ENCODE measurements around the gene FBXO44. TPM values are rescaled to one million over a fixed set of nuclear protein-coding genes. Genes with fewer than 3 reads are reported as not detected.

The FBXO44 gene
- total RNA-seq, 1 experiment from 2014 or later: 24.5 TPM

DNA sequence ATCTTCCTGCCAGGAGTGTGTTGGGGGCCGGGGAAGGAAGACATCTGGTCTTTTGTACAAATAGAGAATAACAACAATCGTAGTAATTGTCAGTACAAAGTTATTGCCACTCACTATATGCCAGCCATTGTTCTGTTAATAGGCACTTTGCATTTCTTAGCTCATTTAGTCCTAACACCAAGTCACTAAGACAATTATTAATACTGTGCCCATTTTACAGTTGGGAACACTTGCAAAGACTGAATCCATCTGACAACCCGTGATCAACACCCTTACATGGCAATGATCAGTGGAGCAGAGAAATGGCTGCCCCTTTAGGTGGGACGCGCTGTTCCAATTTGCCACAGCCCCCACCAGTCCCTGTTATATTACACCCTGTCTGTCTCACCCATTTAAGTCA is 33.8 kb upstream of the FBXO44 start:
- Histone ChIP-seq H3K23ac (ENCODE audit: insufficient read length, low read depth, low read length) (no peak overlapping the region), H2AFZ (ENCODE audit: low read length) (no peak overlapping the region), H3K18ac (ENCODE audit: insufficient read length, low read depth, low read length) (no peak overlapping the region), H3K79me1 (ENCODE audit: insufficient read depth, low read depth, low read length, poor library complexity, severe bottlenecking) (no peaks in the 10 kb centered on the region), H3T11ph (ENCODE audit: low read length) (no peak overlapping the region), H3K14ac (ENCODE audit: insufficient read depth, low read length) (no peak overlapping the region), H3K4me1 (ENCODE audit: insufficient read depth, low read length) (no peaks in the 10 kb centered on the region), H3K4ac (ENCODE audit: low read depth, low read length) (no peak overlapping the region), H3K23me2 (ENCODE audit: insufficient read length, low read depth, low read length, poor library complexity, severe bottlenecking) (no peaks in the 10 kb centered on the region), H2BK12ac (ENCODE audit: insufficient read length, low read depth, low read length) (no peak overlapping the region), H2BK15ac (ENCODE audit: low read depth, low read length) (no peak overlapping the region), H2BK120ac (ENCODE audit: low read depth, low read length, poor library complexity, severe bottlenecking) (no peak overlapping the region), H3K27ac (ENCODE audit: insufficient read length, low read depth, low read length) (no peak overlapping the region), H4K5ac (ENCODE audit: insufficient read length, low read depth, low read length) (no peak overlapping the region), H3K79me2 (ENCODE audit: insufficient read depth, low read length) (no peaks in the 10 kb centered on the region), H4K91ac (ENCODE audit: insufficient read length, low read depth, low read length) (no peak overlapping the region), H2AK5ac (ENCODE audit: insufficient read length, low read length) (no peak overlapping the region), H4K20me1 (ENCODE audit: control insufficient read depth, insufficient read depth, insufficient read length) (no peaks in the 10 kb centered on the region), H2BK5ac (ENCODE audit: insufficient read length, low read length) (no peak overlapping the region), H2BK20ac (ENCODE audit: low read depth, low read length, poor library complexity, severe bottlenecking) (no peak overlapping the region), H3K9ac (ENCODE audit: extremely low read depth, insufficient read length, low read length) (no peak overlapping the region), H3K27me3 (ENCODE audit: insufficient read depth, low read length) (no peaks in the 10 kb centered on the region), H3K9me3 (ENCODE audit: control insufficient read depth, low read depth, low read length) (no peaks in the 10 kb centered on the region), H3K4me2 (ENCODE audit: insufficient read depth, insufficient read length, low read length) (no peak overlapping the region), H4K8ac (replicated peaks; ENCODE audit: insufficient read length, low read depth, low read length) (no peak overlapping the region), H3K56ac (ENCODE audit: insufficient read length, low read depth, low read length) (no peak overlapping the region)
- Mint-ChIP-seq H3K27me3 (ENCODE audit: low read depth) (peaks cover 7% of the 10 kb centered on the region), H3K27ac (0 out of 7 replicates have a peak overlapping the region, but pooled peaks of 1 of the 3 experiments have one; percentile 6), H3K36me3 (ENCODE audit: insufficient read depth in 1 of 3, low read depth in 3 of 3) (peaks cover 0 to 2% (median 0%) of the 10 kb centered on the region in 3 experiments; a peak in 2 of 7 replicates), H3K9me3 (no peaks in the 10 kb centered on the region; a peak in 1 of 5 replicates), H3K4me3 (no peak overlapping the region), H3K4me1 (peaks cover 4 to 11% of the 10 kb centered on the region in 2 experiments)
- no CpG with 5 or more reads among the region's 5 CpGs for WGBS (ENCODE audit: extremely low coverage, insufficient read length, low lambda C conversion rate)
- DNase-seq: no peak
- TF ChIP-seq, protein P1, sequence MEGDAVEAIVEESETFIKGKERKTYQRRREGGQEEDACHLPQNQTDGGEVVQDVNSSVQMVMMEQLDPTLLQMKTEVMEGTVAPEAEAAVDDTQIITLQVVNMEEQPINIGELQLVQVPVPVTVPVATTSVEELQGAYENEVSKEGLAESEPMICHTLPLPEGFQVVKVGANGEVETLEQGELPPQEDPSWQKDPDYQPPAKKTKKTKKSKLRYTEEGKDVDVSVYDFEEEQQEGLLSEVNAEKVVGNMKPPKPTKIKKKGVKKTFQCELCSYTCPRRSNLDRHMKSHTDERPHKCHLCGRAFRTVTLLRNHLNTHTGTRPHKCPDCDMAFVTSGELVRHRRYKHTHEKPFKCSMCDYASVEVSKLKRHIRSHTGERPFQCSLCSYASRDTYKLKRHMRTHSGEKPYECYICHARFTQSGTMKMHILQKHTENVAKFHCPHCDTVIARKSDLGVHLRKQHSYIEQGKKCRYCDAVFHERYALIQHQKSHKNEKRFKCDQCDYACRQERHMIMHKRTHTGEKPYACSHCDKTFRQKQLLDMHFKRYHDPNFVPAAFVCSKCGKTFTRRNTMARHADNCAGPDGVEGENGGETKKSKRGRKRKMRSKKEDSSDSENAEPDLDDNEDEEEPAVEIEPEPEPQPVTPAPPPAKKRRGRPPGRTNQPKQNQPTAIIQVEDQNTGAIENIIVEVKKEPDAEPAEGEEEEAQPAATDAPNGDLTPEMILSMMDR (conservative IDR thresholded peaks at IDR 0.05): no peak

Measured in H9 (cell line).